ENCODE results near the gene STPG4.

The STPG4 gene

DNA sequence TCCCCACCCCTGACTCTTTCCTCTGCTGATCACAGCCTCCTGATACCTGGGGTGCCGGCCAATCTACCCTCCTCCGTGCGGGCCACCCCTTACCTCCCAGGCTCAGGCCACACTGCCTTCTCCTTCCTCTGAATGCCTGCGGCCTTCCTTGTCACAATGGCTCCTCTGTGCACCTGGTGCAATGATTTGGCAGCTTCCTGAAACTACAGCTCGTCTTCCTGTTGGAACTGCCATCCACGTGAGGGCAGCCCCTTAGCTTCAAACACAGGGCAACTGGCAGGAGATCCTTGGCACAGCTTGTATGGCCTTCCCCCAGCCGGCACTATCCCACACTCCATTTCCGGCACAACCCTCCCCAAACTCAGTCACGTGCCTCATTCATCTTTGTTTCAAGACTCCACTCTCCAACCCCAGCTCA, 69.0 kb downstream of the STPG4 start:
- DNase-seq, result no peak

GRCh38 chr2:47083886-47084687, 71.0 kb downstream of the STPG4 start:
- no peak for DNase-seq

- DNase-seq, result no peak
Measured at GRCh38 chr2:47083485-47083884, 71.6 kb downstream of the STPG4 start.

GRCh38 chr2:47083005-47083404, 72.1 kb downstream of the STPG4 start:
- no peak for DNase-seq

DNA sequence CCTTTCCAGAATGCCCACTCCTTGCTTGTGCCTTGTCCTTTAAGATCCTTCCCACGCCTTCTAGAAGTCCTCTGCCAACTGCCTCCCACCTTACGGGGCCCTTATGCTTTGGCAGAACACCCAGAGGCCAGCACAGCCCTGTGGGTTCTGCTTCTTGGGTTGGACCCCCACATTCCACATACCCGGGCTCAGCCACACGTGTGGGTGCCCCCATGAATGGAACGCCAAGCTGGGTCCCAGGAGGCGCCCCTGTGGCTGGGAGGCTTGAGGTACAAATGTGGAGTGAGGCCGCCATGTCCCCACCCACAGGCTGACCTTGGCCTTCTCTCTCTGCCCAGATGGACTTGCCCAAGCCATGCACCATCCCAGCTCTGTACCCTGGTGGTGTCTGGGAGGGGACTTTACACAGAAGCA, 74.2 kb downstream of the STPG4 start:
- DNase-seq, result no peak

- DNase-seq, result no peak
Measured at GRCh38 chr2:47079515-47080412, 75.3 kb downstream of the STPG4 start.

GRCh38 chr2:47078541-47079482, 76.3 kb downstream of the STPG4 start:
- no peak for DNase-seq

- no peak for DNase-seq
Measured at GRCh38 chr2:47077442-47078117, 77.5 kb downstream of the STPG4 start.

DNA sequence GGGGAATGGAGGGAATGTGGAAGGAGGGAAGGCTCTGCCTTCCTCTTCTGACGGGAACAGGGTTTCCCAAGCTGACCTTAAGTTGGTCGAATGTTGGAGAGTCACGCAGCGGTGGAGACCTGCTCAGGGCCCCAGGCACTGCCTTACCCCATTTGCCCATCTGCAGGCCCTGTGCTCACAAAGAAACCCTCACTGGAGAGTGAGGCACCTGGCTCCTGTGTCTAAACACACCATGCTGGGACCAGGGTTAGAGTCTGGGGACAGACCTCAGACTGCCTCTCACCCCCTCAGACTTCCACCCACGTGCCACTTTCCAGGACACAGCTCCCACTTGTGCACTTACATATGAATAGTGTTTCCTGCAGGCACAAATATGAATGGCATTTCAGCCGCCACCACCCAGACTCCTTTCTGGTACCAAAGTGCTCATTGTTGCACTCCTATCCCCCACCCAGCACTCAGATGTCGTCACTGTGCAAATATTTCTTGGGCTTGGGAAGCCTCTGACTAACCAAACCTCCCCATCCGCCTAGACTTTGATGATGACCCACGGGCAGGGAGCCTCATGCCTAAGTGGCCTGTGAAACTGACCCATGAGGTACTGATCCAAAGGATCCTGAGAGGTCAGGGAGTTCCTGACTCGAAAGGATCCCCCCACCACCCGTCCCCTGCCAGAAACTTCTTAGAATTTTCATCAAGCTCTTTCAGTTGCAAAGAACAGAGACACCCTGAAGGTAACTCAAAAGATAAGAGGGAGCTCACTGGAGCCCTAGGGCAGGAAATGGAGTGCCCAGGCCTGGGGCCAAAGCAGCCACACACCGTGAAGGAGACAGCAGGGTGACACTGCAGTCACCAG, 78.3 kb downstream of the STPG4 start:
- no peak for DNase-seq

DNA sequence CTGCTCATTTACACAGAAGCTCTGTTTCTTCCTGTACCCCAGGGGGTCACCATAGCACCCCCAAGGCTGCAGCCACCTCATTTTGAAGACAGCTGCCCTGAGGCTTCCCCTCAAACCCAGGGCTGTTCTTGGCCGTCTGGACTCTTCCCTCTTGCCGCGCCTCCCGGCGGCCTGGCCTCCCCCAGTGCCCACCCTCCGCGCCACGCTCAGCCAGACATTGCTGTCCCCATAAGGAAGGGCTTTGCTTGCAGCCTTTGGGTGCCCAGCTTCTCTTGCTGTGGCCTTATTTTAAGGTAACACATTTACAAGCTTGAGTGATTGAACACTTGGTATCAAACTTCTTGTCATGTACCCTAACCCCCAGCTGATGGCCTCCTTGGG, 79.0 kb downstream of the STPG4 start:
- no peak for DNase-seq

DNA sequence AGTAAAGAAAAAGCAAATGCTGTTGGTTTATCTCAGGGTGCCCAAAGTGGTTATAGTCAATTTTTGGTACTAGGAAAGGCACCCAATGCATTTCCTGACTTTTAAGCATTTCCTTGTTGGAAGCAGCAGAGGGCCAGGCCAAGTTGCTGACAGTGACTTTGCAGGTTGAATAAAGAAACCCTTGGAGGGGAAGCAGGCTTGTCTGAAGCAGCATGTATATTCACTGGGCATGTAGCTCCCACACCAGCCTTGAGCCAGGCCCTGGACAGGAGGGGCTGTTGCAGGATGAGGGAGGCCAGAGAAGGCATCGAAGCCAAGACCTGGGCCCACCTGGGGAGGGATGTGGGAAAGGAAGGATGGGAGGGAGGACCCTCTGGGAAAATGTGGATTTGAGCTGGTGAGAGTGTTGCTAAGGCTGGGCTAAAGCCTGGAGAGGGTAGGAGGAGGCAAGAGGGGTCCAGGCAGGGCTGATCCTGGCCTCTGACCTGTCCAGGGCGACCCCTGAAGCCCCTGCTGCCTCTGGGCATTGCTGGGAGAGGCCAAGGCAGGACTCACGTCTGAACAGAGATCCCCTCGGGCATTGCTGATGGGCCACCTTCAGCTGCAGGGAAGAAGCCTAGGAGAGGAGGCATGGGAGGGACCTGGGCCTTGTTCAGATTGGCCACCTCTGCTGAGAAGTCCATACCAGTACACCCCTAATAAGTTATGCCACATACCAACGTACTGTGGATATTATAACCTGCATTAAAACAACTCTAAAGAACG, 79.6 kb downstream of the STPG4 start:
- DNase-seq, result no peak

- no peak for DNase-seq
Measured at GRCh38 chr2:47074691-47075090, 80.4 kb downstream of the STPG4 start.

- DNase-seq, result no peak
Measured at GRCh38 chr2:47073641-47074040, 81.5 kb downstream of the STPG4 start.

DNA sequence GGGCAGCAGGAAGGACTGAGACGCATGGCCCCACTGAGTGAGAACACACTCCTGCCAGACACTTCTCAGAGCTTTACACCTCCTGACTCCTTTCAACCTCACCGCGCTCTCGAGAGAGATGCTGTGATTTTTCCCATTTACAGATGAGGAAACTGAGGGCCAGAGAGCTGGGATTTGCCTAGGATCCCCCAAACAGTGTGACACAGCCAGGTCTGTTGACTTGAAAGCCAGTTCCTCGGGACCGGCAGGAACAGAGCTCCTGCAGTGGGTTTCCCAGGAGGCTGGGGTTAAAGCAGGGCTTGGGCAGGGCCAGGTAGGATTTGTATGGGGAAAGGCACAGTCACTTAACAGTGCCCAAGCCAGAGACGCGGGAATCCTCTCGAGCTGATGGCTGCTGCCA, 81.9 kb downstream of the STPG4 start:
- DNase-seq, result no peak

GRCh38 chr2:47072728-47073191, 82.3 kb downstream of the STPG4 start:
- DNase-seq, result no peak

DNA sequence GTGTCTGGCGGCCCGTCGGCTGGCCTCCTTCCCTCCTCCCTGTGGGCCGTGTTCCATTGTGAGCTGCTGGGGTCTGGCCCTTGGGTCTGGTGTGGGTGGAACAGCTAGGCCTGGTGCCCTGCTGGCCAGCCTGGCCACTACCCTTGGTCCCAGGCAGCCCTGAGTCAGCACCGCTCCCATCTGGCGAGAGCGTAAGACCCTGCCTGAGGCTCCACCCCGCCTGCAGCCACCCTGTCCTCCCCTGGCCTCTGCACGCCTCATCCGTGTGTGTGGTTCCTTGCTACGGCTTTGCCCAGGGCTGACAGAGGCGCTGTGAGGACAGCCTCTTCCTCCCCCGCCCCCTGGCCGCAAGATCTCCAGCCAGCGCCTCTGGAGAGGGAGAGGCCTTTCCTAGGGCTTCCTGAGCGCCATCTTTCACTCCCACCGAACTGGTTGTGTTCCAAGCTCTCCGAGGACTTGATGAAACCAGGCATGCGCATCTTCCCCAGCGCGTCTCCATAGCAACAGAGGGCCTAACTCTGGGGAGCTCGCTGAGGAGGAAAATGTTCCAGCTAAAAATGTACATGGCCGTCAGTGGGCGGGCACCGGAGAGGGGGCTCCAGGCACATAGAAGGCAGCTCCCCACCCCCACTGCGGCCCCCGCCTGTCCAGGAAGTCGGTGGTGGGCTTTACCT, 83.0 kb downstream of the STPG4 start:
- DNase-seq, result no peak

DNA sequence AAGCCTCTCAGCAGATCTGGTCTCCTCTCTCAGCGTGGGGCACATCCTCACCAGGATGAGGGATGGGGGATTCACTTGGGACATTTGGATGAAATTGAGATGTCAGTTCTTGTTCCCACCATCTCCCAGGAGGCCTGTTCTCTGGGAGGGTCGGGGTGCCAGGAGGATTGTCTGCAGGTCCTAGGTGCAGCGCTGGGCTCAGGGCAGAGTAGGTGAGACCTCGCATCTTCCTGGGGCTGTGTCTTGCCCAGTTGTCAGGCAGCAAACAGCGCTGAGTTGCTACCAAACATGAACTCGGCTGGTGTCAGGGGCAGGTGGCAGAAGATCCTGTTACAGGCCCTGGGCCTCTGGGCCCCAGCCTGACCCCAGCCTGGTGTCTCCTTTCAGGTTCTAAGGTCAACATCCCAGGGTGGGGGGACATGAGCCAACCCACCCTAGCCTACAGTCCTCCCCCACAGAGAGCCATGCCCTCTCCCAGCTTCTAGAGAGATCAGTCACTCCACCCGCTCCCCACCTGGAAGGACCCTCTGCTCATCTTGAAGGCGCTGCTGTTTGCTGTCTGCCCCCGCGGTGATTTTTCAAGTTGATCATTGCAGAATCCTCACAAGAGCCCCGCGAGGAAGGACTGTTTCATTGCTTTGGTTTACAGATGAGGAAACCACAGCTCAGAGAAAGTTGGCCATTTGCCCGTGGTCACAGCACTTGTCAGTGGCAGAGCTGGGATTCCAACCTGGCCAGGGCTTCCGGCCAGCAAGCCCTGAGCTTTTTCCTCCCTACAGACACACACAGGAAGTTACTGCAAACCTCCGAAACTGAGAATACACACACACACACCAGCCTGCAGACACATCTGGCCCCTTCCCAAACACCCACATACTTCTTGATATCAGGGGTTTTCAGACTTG, 83.9 kb downstream of the STPG4 start:
- no peak for DNase-seq

DNA sequence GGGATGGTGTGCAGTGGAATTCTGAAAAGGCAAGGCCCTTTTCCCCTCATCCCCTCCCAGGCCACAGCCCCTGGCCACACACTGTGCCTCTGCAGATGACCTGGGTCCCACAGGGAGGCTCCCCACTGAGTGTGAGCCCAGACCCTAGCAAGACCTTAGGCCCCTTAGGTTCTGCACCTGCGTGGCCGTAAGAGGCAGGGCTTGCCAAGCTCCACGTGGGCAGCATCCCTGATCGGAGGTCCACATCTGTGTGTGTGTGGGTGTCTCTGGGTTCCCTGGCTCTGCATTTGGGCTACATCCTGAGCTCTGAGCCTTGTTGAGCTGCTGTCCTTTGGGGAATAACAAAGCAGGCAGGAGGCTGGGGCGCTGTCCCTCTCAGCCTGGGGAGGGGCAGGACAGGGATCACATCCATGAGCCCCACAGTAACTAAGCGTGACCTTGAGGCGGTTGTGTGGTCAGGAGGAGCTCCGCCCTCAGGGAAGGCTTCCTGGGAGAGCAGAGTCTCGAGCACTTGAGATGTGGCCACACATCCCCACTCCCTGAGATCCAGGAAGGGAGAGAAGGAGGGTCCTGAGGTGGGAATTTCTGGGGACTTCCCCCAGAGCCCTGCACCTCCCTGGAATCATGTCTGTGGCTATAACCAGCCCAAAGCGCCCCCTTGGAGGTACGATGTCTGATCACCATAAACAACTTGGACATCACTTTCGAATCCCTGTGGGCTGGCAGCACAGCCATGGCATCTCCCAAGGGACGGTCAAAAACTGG, 84.8 kb downstream of the STPG4 start:
- no peak for DNase-seq

Measured in NCI-H1694 treated with DMSO at 0.1 percent for 48 hours (cell line).